ENCODE results near the gene ZBTB22. TPM values are rescaled to one million over a fixed set of nuclear protein-coding genes. Genes with fewer than 3 reads are reported as not detected.
"Not testable (repeated sequence)": the region's sequence is repeated elsewhere in the genome, so short reads cannot be mapped to it uniquely, and the experiment has no call there.

Gene ZBTB22
- total RNA-seq: 23.0 and 23.4 TPM in 2 replicates
- long read RNA-seq: 0 reads

GRCh38 chr6:33317669-33318425 lies at the start of gene ZBTB22:
Gene ZBTB22 (minus strand): TSS chr6:33317744. CDS start chr6:33316916, 828 bp downstream.
- H3K27ac Mint-ChIP-seq (ENCODE audit: unreplicated experiment): peak within 1 kb of the TSS; percentile 98
- H3K36me3 Mint-ChIP-seq (ENCODE audit: low read depth): peaks cover 24% of the 10 kb centered on the region
- H3K4me3 Mint-ChIP-seq: peak within 1 kb of the TSS; percentile 98
- no peaks in the 10 kb centered on the region for H3K9me3 Mint-ChIP-seq
- DNase-seq (ENCODE audit: low read depth, low spot score): peak; percentile 97
- no peak for TF ChIP-seq CTCF (conservative IDR thresholded peaks at IDR 0.05)
- H3K4me1 Mint-ChIP-seq: peaks cover 79% of the 10 kb centered on the region
- H3K27me3 Mint-ChIP-seq (ENCODE audit: low read depth): peaks cover 16% of the 10 kb centered on the region

GRCh38 chr6:33367009-33367714 lies 49.6 kb upstream of the ZBTB22 start:
- no peaks in the 10 kb centered on the region for H3K9me3 Mint-ChIP-seq
- peaks cover 21% of the 10 kb centered on the region for H3K4me1 Mint-ChIP-seq
- no peak for DNase-seq (ENCODE audit: low read depth, low spot score)
- no peaks in the 10 kb centered on the region for H3K36me3 Mint-ChIP-seq (ENCODE audit: low read depth)
- H3K27ac Mint-ChIP-seq (ENCODE audit: unreplicated experiment): peak overlapping the region; percentile 62
- no peak for TF ChIP-seq CTCF (conservative IDR thresholded peaks at IDR 0.05)
- no peaks in the 10 kb centered on the region for H3K27me3 Mint-ChIP-seq (ENCODE audit: low read depth)
- no peak overlapping the region for H3K4me3 Mint-ChIP-seq

GRCh38 chr6:33365206-33365971 lies 47.8 kb upstream of the ZBTB22 start:
- not testable (repeated sequence) for H3K36me3 Mint-ChIP-seq (ENCODE audit: low read depth); H3K27me3 Mint-ChIP-seq (ENCODE audit: low read depth); H3K27ac Mint-ChIP-seq (ENCODE audit: unreplicated experiment); H3K4me3 Mint-ChIP-seq; H3K9me3 Mint-ChIP-seq; DNase-seq (ENCODE audit: low read depth, low spot score)
- H3K4me1 Mint-ChIP-seq: peaks cover 21% of the 10 kb centered on the region

- not testable (repeated sequence) for H3K27me3 Mint-ChIP-seq (ENCODE audit: low read depth); H3K27ac Mint-ChIP-seq (ENCODE audit: unreplicated experiment); DNase-seq (ENCODE audit: low read depth, low spot score); H3K36me3 Mint-ChIP-seq (ENCODE audit: low read depth); H3K9me3 Mint-ChIP-seq
- Mint-ChIP-seq H3K4me1 (peaks cover 21% of the 10 kb centered on the region), H3K4me3 (peak overlapping the region; percentile 47)
Measured at GRCh38 chr6:33364475-33365205, 47.1 kb upstream of the ZBTB22 start.

GRCh38 chr6:33363486-33363885 lies 45.9 kb upstream of the ZBTB22 start:
- not testable (repeated sequence) for H3K36me3 Mint-ChIP-seq (ENCODE audit: low read depth); H3K9me3 Mint-ChIP-seq; H3K4me3 Mint-ChIP-seq; DNase-seq (ENCODE audit: low read depth, low spot score); H3K27ac Mint-ChIP-seq (ENCODE audit: unreplicated experiment); H3K27me3 Mint-ChIP-seq (ENCODE audit: low read depth)
- H3K4me1 Mint-ChIP-seq: peaks cover 21% of the 10 kb centered on the region

GRCh38 chr6:33359331-33359730 lies 41.8 kb upstream of the ZBTB22 start:
- Mint-ChIP-seq H3K9me3 (no peaks in the 10 kb centered on the region), H3K4me1 (peaks cover 14% of the 10 kb centered on the region), H3K4me3 (no peak overlapping the region), H3K36me3 (ENCODE audit: low read depth) (no peaks in the 10 kb centered on the region), H3K27ac (ENCODE audit: unreplicated experiment) (no peak overlapping the region), H3K27me3 (ENCODE audit: low read depth) (peaks cover 3% of the 10 kb centered on the region)
- TF ChIP-seq CTCF (conservative IDR thresholded peaks at IDR 0.05): no peak
- no peak for DNase-seq (ENCODE audit: low read depth, low spot score)

GRCh38 chr6:33357160-33357871 lies 39.8 kb upstream of the ZBTB22 start:
- H3K27me3 Mint-ChIP-seq (ENCODE audit: low read depth); DNase-seq (ENCODE audit: low read depth, low spot score); H3K36me3 Mint-ChIP-seq (ENCODE audit: low read depth); H3K4me3 Mint-ChIP-seq; H3K4me1 Mint-ChIP-seq; H3K9me3 Mint-ChIP-seq; H3K27ac Mint-ChIP-seq (ENCODE audit: unreplicated experiment): not testable (repeated sequence)

Measured in neural crest cell (in vitro differentiated cells).